GM19463 (cell line): ENCODE measurements around the gene BCKDHB.
"Not testable (repeated sequence)": the region's sequence is repeated elsewhere in the genome, so short reads cannot be mapped to it uniquely, and the experiment has no call there.

Experiments
- ATAC-seq: cut with Tn5 transposase; IDR thresholded peaks from one replicate; pipeline ENCODE4 v1.9.1; 2021; ENCODE audit warnings: mild to moderate bottlenecking, moderate library complexity; ENCODE audit not compliant: unreplicated experiment

The BCKDHB gene

DNA sequence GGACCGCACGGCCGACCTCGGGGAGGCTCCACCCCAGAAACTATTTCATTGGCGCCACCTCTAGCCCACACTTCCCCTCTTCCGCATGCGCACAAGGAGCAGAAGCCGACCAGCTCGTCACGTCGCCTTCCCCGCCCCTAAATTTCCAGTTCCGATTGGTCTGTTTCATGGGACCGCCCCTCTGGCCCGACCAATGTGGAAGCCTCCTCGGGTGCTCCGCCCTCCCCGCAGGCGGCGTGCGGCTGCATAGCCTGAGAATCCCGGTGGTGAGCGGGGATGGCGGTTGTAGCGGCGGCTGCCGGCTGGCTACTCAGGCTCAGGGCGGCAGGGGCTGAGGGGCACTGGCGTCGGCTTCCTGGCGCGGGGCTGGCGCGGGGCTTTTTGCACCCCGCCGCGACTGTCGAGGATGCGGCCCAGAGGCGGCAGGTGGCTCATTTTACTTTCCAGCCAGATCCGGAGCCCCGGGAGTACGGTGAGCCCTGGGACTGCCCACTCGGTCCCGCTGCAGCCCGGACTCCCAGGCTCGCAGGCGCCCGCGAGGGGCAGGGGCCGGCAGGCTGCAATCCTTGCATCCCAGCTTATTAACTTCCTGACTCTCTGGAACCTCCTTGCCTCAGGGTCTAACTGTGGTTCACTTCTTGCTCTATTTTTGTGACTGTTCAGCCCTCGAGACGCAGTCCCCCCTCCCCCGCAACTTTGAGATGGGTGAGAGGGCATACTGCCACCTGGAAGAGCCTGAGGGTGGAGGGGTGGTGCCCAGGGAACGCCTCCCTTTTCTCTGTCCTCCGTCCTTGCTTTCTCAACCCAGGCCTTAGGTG, at the start of gene BCKDHB:
Gene BCKDHB, plus strand, starts transcription at position 254 of the 818 bp plus-strand sequence. Its CDS starts 23 bp downstream, at position 277.
- peak; percentile 98 for ATAC-seq

DNA sequence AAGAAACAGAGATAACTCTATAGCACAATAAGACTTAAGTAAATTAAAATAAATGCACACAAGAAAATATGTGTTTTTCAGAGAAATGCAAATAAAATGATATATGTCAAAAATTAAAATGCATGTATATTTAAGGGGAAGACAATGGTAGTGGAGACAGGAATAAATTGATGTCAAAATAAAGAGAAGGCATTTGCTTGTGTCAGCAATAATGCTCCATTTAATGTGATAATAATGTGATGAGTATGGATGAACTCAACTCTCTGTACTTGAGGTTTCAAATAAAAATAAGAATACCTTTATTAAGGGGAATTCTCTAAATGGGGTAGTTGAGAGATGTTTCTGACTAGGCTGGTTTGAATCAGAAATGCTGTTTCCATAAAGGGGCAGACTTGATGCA, 45.7 kb upstream of the BCKDHB start:
- ATAC-seq, result no peak

DNA sequence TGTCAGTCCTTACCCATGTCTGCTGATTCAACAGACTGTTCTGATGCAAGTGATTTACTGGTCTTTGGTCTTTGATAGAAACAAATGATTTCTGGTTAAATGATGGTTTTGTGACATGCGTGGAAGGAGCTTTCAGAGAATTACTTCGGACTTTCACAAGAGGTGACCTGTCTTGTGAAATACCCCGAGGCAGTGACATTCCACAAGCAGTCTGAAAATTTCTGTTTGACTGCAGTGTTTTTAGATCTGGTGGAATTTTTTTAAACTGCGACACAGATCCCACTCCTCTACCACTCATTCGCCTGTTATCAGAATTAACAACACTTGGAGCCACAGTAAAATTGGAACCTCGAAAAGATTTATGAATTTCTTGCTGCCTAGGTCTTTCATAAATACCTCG, 38.3 kb upstream of the BCKDHB start:
- not testable (repeated sequence) for ATAC-seq

DNA sequence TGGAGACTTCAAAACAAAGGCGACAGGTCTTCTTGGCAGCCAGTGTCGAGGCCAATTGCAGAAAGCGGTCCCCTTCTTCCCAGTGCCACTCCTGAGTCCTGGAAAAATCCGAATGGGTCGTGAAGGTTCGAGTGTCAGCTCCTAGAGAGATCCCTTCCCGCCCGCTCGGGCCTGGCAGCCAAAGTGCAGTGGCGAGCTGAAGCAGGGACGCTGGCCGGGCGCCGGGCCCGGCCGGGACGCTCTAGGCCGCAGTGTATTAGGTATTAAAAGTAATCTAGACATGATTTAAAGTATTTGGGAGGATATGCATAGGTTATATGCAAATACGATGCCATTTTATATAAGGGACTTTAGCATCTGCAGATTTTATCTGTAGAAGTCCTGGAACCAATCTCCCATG, 36.0 kb upstream of the BCKDHB start:
- ATAC-seq, result not testable (repeated sequence)

DNA sequence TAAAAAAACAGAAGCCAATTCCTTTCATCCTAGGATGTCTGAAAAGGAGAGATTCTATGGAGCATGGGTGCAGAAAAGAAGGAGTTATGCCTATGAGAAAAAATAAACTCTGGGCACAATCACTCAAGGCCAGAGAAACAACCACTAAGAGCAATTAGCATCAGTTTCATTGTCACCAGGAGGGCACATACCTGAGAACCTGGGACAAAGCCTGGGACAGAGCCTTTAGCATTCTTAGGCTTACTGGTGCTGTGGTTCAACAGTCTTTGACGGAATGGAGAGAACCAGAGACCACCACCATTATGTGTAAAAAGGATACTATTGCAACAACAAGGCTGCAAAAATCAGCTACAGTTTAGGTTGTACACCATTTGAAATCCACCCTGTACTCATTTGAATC, 29.4 kb upstream of the BCKDHB start:
- ATAC-seq, result no peak

DNA sequence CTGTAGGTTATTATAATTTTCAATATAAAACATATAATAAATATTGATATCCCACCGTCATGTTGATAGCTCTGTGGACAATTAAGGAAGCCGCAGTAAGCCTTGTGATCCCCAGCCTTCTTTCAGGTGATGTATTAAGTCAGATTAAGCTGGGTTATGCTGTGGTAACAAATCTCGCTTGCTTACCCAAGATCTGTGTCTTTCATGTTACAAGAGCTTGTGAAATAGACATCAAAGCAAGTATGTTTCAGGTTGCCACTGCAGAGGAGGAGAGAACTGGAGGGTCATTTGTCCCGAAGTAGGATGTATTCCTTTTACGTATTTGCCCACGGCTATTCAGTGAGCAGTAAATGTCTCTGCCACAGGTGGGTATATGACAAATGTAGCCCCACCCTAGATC, 17.8 kb upstream of the BCKDHB start:
- ATAC-seq, result no peak

DNA sequence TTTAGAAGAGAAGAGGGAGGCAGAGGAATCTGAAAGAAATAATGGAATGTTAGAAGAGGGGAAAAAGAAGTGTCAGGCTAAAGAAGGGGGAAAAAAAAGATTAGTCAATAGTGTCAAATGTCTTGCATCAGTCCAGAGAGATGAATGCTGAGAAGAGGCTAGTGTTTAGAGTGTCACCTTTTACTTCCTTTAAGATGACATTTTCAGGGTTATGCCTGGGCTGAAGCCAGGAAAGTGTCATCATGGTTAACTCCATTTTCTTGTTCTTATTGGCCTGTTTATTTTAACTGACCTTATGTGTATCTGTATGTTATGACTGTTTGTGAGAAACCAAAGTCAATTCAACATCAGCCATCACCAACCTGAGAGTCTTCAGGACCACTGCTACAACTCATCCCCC, 15.0 kb upstream of the BCKDHB start:
- no peak for ATAC-seq

DNA sequence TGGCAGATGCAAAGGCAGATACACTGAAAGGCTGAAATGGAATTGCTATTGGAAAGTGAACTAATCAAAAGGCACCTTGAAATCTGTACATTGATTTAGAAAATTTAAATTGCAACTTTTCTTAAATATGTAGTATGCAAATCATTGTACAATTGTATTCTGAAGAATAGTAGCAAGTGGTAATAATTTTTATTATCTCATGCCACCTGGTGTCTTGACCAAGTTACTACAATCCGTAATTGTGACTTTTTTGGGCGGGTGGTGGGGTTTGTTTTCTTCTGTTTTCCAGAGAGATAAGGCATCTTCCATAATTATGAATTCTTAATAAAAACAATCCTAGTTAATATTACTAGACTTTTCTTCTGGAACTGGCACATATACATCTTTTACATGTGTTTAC, 12.5 kb upstream of the BCKDHB start:
- no peak for ATAC-seq

DNA sequence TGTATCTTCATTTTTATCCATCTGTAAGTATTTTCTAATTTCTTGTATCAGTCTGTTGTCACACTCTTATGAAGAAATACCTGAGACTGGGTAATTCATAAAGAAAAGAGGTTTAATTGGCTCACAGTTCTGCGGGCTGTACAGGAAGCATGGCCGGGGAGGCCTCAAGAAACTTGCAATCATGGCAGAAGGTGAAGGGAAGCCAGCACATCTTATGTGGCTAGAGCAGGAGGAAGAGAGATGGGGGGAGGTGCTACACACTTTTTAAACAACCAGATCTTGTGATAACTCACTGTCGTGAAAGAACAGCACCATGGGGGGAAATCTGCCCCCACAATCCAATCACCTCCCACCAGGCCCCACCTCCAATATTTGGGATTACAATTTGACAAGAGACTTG, 10.9 kb upstream of the BCKDHB start:
- ATAC-seq, result no peak

DNA sequence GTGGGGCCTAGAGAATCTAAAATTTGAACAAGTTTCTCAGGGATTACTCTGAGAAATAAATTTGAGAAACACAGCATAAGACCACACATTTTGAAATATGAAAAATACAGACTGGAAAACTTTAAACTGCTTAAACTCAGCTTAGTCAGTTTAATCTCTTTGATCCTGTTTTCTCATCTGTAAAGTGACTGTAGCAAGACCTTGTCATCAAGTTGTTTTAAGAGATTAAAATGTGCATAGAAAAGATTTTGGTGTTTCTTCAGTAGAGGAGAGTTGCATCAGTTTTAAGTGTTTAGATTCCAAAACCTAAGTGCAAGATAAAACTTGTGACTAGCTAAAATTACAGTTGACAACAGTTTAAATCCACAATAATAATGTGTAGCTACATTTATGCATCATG, 8.1 kb upstream of the BCKDHB start:
- no peak for ATAC-seq

DNA sequence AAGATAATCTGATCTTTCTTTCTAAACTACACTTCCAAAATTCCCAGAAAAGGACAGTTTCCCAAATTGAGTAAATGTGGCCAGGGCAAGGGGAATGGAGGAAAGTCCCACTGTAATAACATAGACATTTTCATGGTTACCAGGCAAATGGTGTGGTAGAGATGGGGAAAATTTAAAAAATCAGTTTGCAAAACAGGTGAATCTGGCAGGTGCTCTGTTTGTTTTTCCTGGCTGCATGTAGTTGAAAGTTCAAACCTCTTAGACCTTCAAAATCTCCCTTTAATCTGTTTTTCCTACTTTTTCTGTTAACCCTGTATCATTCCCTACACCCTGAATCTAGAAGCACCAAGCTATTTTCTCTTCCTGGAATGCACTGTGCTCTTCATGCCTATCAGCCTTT, 2.0 kb upstream of the BCKDHB start:
- no peak for ATAC-seq

DNA sequence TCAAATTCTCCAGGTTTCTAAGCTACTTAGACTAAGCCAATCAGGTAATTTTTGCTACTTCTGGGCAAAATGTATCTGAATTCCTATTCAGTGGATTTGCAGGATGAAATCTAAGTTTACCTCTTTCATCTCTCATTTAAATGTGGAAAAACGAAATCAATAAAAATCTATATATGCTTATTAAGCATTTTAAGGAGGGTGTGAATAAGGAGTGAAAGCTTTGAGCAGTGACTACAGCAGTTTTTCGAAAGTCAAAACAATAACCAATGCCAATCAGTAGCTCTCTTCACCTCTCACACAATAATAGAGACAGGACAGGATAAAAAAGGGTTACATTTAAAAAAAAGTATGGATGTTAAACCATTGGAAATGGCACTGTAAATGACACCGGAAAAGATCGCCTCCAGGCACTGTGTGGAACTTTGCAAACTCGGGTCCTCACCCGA, 476 bp upstream of the BCKDHB start:
- no peak for ATAC-seq

DNA sequence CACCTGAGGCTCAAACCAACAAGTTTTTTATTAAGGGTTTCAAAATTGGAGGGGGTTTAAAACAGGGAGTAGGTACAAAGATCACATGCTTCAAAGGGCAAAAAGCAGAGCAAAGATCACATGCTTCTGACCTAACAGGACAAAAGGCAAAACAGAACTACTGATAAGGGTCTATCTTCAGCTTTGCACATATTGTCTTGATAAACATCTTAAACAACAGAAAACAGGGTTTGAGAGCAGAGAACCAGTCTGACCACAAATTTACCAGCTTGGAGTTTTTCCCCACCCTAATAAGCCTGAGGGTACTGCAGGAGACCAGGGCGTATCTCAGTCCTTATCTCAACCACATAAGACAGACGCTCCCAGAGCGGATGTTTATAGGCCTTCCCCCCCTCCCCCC, 16.1 kb downstream of the BCKDHB start:
- ATAC-seq, result not testable (repeated sequence)

DNA sequence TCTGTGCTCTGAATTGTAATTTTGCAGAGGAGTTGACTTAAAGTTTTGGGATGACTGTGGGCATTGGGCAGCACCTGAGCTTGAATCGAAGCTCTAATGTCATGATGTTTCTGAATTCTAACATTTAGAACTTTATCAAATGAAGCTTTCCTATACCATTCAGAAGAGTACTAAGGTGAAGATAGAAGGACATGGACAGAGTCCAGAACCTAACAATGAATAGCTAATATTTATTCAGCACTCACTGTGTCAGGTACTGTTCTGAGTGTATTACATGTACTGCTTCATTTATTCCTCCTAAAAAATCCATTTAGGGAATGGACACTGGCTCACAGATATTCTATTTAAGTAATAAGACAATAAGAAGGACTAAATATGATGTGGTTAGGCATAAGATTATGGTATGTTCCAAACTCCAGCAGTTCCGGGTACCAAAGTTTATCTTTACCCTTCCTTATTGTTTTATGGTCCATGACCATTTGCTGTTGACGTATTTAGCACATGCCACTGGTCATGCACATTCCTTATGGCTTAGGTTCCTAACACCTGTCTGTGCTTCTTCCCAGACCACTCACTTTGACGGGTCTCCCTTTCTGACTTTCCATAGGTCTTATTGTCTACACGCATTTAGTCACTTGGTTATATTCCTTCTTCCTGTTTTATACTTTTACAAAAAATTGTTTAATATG, 20.3 kb downstream of the BCKDHB start:
- ATAC-seq, result no peak

DNA sequence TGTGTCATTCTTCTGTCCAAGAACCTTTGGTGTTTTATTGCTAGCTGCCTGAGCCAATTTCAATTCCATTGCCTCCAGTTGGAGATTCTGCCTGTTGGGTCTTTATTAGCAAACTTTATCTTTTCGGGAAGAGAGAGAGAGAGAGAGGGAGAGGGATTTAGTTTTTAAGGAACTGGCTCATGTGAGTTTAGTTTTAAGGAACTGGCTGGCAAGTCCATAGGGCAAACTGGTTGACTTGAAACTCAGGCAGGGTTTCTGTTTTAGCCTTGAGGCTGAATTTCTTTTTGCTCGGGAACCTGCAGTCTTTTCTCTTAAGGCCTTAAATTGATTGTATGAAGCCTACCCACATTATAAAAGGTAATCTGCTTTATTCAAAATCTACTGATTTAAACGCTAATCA, 23.0 kb downstream of the BCKDHB start:
- no peak for ATAC-seq

DNA sequence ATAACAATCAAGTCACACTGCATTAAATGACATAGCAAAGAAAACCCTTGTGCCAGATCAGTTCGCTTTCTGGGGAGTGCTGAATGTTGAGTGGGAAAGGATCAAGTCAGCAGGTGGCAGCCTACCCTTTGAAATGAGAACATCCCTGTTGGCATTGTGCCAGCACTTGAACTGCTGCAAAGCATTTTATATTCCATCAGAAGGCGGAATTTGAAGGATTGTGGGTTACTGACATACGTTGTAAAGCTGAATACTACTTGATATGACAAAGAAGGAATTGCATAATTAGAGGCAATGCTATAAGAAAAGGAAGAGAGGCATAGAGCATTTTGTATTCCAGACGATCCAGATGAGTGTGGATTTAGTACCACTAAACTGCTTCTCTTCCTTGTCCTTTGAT, 26.5 kb downstream of the BCKDHB start:
- ATAC-seq, result no peak

DNA sequence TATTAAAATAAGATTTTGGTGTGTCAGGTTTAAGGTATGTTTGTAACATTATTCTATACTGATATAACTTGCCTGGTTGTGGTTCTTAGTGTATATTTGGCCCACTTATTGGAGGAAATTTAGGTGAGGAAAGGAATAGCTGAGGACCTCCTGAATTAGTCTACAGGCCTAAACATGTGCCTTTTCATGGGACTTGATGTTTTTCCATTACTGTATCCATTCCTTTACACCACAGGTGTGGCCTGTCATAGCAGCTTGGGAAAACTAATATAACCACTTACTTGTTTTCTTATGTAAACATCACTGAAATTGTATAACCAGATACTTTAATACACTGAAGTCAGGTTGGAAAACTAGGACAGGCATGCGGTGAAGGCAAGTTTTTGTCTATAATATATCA, 27.6 kb downstream of the BCKDHB start:
- ATAC-seq, result no peak

DNA sequence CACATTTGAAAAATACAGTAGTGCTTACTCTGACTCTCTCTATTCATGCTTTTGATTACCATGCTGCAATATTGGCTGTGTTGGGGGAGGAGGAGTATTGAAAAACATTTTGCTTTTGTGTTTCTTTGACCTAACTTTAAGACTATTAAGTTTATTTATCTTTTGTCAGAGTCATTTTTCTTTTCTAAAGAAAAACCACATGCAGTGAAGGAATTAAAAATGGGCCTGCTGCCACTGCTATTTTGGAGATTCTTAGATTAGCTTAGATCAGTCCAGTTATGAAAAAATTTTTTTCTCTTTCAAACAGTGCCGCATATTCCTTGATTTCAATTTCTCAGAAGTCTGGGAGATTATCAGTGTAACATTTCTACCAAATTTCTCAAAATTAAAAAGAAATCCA, 36.1 kb downstream of the BCKDHB start:
- no peak for ATAC-seq

DNA sequence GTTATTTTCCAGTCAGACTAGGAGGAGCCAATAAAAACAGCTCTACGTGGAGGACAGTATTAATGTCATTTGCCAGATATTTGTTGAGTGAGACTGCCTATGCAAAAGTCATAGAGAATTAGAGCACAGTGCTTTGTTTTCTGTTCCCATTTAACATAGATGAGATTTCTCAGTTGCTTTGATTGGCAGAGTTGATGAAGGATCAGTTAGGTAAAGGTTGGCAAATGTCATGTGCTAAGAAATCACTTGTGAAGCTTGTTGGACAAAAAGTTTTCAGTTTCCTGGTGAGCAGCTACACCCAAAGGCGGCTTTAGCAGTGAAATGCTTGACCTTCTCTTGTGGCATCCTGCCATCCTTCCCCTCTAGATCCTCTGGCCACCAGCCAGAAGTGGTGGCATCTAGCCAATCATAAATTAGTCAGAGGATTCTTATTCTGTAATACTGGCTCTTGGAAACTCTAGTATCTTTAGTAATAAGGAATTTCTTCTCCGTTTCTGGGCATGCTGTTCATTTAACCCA, 37.0 kb downstream of the BCKDHB start:
- ATAC-seq, result no peak

DNA sequence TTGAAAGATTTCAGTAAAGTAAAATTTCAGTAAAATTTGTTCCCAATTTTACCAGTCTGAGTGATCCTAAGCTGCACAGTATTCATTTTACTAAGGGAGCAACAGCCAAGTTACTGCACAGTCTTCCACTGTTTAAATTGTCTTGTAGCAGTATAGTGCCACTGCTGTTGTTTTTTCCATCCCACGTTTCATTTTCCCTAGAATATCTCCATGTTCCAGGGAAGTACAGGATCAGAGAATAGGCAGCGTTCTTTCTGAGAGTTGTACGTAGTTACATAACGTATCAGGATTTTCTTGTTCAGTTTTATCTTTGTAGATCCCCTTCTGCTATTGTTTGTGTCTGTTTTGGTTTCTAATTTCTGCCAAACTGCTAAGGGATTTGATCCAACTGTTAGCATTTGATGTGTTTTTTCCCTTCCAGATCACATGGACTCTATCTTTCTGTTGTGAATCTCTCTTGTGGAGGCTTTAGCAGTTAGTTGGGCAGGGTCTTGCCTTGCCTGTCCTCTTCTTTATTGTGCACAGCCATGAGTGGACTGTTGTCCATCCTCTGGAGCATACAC, 38.4 kb downstream of the BCKDHB start:
- no peak for ATAC-seq

DNA sequence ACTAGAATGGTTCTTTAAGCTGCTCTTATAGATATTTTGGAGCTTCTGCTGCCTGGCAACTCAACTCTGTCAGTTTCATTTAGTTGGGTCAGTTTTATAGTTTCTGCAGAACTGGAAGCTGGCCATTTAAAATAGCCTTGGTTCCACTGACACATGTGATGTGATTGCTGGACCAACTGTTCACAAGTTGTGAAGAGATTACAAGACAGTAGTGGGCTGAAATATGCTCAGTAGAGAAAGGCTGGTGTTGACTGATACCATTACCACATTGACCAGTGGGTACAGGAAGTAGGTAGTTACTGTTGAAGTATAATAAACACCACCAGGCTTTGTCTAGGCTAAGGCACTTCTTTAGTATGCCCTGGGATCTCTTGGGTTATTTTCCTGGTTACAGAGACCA, 39.0 kb downstream of the BCKDHB start:
- peak; percentile 80 for ATAC-seq

DNA sequence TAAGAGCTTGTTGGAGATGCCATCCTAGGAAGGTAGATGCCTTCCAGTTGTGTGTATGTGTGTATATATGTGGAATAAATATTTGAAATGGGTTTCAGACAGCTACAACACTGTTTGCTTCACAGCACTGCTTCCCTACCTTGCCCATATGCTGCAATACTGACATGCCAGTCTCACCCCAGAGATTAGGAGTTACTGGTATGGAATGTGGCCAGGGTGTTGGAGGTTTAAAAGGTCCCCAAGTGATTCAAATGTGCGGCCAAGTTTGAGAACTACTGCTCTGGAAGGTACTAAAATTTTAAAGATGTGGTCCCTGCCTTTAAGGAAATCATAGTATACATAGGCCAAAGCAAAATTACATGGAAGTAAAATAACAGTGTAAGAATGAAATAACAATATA, 39.5 kb downstream of the BCKDHB start:
- no peak for ATAC-seq
